NCI-H748 treated with DMSO at 0.1 percent for 48 hours (cell line): Measurements from ENCODE around the gene GATAD2B.
"Not testable (repeated sequence)": the region's sequence is repeated elsewhere in the genome, so short reads cannot be mapped to it uniquely, and the experiment has no call there.

ENCODE experiments used
- DNase-seq: peaks from one replicate; lab custom pipeline; 2025; lab: John Stamatoyannopoulos, UW

The GATAD2B gene

GRCh38 chr1:153929981-153930948 lies 7.5 kb upstream of the GATAD2B start:
- DNase-seq: no peak

- no peak for DNase-seq
These were observed 6.7 kb upstream of the GATAD2B start for GRCh38 chr1:153929426-153929825.

GRCh38 chr1:153928791-153929341 lies 6.1 kb upstream of the GATAD2B start:
- DNase-seq: no peak

- DNase-seq: no peak
These were observed 5.5 kb upstream of the GATAD2B start for GRCh38 chr1:153928245-153928644.

GRCh38 chr1:153926405-153926804 lies 3.6 kb upstream of the GATAD2B start:
- no peak for DNase-seq

- no peak for DNase-seq
These were observed 448 bp downstream of the GATAD2B start for GRCh38 chr1:153922076-153922971.

- DNase-seq: no peak
These were observed 1.0 kb downstream of the GATAD2B start for GRCh38 chr1:153921803-153922075.

- DNase-seq: no peak
These were observed 1.5 kb downstream of the GATAD2B start for GRCh38 chr1:153921080-153921802.

GRCh38 chr1:153919876-153920852 lies 2.6 kb downstream of the GATAD2B start:
- DNase-seq: no peak

GRCh38 chr1:153916297-153916696 lies 6.5 kb downstream of the GATAD2B start:
- DNase-seq: no peak

GRCh38 chr1:153912349-153912748 lies 10.4 kb downstream of the GATAD2B start:
- no peak for DNase-seq

GRCh38 chr1:153910560-153910959 lies 12.2 kb downstream of the GATAD2B start:
- DNase-seq: not testable (repeated sequence)

- DNase-seq: no peak
These were observed 14.7 kb downstream of the GATAD2B start for GRCh38 chr1:153908071-153908470.

GRCh38 chr1:153907134-153907533 lies 15.6 kb downstream of the GATAD2B start:
- no peak for DNase-seq

- DNase-seq: no peak
These were observed 16.4 kb downstream of the GATAD2B start for GRCh38 chr1:153906396-153906795.

- DNase-seq: not testable (repeated sequence)
These were observed 16.9 kb downstream of the GATAD2B start for GRCh38 chr1:153905908-153906307.

GRCh38 chr1:153903841-153904455 lies 18.8 kb downstream of the GATAD2B start:
- no peak for DNase-seq

- DNase-seq: no peak
These were observed 23.3 kb downstream of the GATAD2B start for GRCh38 chr1:153899509-153899908.

- DNase-seq: not testable (repeated sequence)
These were observed 26.9 kb downstream of the GATAD2B start for GRCh38 chr1:153895866-153896265.

- not testable (repeated sequence) for DNase-seq
These were observed 31.7 kb downstream of the GATAD2B start for GRCh38 chr1:153891042-153891441.
